Measurements from ENCODE around the gene SEC23IP.
"Not testable (repeated sequence)": the region's sequence is repeated elsewhere in the genome, so short reads cannot be mapped to it uniquely, and the experiment has no call there.

The SEC23IP gene

GRCh38 chr10:119883901-119884611 lies 8.5 kb upstream of the SEC23IP start:
- DNase-seq = not testable (repeated sequence)

DNA sequence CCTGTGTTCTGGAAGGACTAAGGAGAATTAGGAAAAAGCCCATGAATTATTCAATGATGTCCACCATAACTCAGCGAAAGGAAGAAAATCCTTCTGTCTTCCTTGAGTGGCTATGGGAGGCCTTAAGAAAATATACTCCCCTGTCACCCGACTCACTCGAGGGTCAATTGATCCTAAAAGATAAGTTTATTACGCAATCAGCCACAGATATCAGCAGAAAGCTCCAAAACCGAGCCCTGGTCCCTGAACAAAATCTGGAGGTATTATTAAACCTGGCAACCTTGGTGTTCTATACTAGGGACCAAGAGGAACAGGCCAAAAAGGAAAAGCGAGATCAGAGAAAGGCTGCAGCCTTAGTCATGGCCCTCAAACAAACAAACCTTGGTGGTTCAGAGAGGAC lies 6.5 kb upstream of the SEC23IP start:
- DNase-seq = not testable (repeated sequence)

- DNase-seq = not testable (repeated sequence)
These were observed 3.8 kb upstream of the SEC23IP start for GRCh38 chr10:119888715-119889114.

DNA sequence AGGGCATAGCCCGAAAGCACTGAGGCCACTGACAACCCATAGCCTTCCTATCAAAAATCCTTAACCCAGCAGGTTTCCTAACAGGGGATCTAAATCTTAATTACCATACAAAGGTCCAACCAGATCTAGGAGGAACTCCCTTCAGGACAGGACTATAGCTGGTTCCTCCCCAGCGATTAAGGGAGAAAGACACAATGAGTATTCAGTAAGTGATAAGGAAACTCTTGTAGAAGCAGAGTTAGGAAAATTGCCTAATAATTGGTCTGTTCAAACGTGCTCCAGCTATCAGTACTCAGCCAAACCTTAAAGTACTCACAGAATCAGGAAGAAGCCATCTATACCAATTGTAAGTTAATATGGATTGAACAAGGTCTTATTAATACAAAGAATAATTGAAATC lies 3.3 kb upstream of the SEC23IP start:
- DNase-seq = not testable (repeated sequence)

DNA sequence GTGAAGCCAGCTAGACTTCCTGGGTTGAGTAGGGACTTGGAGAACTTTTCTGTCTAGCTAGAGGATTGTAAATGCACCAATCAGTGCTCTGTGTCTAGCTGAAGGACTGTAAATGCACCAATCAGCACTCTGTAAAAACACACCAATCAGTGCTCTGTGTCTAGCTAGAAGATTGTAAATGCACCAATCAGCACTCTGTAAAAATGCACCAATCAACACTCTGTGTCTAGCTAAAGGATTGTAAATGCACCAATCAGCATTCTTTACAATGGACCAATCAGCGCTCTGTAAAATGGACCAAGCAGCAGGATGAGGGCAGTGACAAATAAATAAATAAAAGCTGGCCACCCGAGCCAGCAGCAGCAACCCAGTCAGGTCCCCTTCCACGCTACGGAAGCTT lies 2.2 kb upstream of the SEC23IP start:
- DNase-seq = not testable (repeated sequence)

DNA sequence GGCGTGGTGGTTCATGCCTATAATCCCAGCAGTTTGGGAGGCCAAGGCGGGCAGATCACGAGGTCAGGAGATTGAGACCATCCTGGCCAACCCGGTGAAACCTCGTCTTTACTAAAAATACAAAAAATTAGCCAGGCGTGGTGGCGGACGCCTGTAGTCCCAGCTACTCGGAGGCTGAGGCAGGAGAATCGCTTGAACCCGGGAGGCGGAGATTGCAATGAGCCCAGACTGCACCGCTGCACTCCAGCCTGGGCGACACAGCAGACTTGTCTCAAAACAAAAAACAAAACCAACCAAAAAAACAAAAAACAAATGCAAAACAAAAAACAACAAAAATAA lies 712 bp upstream of the SEC23IP start:
- DNase-seq = not testable (repeated sequence)

- DNase-seq = no peak
These were observed 544 bp downstream of the SEC23IP start for GRCh38 chr10:119893074-119893473.

GRCh38 chr10:119893845-119894427 lies 1.4 kb downstream of the SEC23IP start:
- DNase-seq = no peak

DNA sequence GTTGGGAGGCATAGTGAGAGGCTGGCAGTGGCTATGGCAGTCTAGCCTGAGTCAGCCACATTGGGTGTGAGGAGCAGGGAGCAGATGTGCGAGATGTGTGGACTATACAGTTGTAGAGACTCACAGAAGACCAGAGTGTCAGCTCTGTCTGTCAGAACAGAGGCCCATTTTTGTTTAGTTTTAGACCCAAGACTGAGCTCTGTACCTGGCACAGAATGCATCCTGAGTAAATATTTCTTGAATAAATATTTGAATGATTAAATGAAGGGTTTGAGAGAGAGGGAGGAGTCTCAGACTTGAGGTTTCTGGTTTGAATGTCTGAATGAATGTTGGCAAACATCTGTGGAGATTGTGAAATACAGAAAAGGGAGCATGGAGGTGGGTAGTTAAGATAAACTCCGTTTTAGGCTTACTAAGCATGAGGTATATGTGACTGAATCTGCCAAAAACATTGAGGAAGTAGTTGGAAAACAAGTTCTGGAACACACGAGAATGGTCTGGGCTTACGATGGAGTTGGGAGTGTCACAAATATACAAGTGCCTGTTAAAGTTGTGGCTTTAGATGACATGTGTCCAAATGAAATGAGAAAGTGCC lies 3.6 kb downstream of the SEC23IP start:
- no peak for DNase-seq

GRCh38 chr10:119896937-119897770 lies 4.6 kb downstream of the SEC23IP start:
- no peak for DNase-seq

DNA sequence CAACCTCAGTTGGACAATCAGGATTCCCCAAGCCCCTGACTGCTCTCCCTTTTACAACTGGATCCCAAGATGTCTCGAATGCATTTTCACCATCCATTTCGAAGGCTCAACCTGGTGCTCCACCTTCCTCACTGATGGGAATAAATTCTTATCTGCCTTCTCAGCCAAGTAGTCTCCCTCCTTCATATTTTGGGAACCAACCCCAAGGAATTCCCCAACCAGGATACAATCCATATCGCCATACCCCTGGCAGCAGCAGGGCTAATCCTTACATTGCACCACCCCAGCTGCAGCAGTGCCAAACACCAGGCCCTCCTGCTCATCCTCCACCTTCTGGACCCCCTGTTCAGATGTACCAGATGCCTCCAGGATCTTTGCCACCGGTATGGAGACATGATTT lies 6.0 kb downstream of the SEC23IP start:
- DNase-seq = no peak

GRCh38 chr10:119903946-119904666 lies 11.6 kb downstream of the SEC23IP start:
- DNase-seq = no peak

DNA sequence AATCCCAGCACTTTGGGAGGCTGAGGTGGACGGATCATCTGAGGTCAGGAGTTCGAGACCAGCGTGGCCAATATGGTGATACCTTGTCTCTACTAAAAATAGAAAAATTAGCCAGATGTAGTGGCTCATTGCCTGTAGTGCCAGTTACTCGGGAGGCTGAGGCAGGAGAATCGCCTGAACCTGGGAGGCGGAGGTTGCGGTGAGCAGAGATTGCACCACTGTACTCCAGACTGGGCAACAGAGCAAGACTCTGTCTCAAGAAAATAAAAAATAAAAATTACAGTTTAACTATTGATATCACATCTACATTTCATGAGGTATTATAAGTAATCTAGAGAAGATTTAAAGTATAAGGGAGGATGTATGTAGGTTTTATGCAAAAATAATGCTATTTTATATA lies 15.2 kb downstream of the SEC23IP start:
- DNase-seq = not testable (repeated sequence)

DNA sequence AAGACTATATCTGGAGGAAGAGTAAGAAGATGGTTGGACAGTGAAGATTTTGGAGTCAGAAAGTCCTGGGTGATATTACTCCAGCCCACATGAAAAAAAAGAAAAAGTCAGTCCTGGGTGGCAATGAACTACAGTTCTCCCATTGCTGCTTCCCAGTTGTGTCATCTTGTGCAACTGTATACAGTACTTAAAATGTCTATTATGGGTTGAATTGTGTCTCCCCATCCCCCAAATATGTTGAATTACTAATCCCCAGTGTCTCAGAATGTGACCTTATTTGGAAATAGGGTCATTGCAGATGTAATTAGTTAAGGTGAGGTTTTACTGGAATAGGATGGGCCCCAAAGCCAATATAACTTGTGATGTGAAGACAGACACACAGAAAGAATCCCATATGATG lies 15.6 kb downstream of the SEC23IP start:
- DNase-seq = no peak

- no peak for DNase-seq
These were observed 18.2 kb downstream of the SEC23IP start for GRCh38 chr10:119910689-119911088.

DNA sequence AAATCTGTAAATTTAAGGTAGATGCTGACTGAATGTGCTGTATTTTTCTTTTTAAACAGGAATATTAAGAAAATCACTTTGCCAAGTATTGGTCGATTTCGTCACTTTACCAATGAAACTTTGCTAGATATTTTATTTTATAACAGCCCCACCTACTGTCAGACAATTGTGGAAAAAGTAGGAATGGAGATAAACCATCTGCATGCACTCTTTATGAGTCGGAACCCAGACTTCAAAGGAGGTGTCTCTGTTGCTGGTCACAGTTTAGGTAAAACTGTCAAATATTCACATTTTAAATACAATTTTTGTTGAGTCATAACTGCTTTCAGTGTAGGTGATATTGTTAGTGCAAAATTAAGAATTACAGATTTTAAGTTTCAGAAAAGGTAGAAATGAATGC lies 25.2 kb downstream of the SEC23IP start:
- DNase-seq = no peak

- DNase-seq = no peak
These were observed 26.7 kb downstream of the SEC23IP start for GRCh38 chr10:119919271-119919670.

DNA sequence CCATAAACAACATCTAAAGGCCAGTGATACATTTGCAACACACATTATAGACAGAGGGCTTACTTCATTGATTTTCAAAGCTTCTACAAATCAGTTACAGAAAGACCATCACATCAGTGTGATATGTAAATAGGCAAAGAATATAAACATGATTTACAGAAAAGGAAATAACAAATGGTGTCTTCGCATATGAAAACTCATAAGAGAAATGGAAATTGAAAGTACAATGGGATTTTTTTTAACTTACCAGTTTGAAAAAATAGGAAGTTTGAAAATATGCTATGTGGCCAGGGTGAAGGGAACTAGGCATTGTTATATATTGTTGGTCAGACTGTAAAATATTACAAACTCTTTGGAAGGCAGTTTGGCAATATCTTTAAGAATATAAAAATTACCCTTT lies 27.3 kb downstream of the SEC23IP start:
- DNase-seq = no peak

- no peak for DNase-seq
These were observed 35.9 kb downstream of the SEC23IP start for GRCh38 chr10:119928411-119928810.

DNA sequence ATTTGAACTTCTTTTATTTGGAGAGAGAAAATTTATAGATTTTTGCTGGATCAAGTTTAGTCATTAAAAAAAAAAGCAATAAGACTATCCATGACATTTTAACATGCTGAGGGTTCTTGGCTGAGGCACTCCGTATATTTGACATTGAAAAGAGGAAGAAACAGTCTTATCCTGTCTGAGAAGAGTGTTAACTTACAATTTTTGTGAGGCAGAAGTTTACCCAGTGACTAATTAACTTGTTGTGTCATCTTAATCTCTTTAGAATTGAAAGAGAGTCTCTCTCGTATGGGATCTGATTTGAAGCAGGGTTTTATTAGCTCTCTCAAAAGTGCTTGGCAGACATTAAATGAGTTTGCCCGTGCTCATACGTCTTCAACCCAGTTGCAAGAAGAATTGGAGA lies 39.3 kb downstream of the SEC23IP start:
- no peak for DNase-seq

DNA sequence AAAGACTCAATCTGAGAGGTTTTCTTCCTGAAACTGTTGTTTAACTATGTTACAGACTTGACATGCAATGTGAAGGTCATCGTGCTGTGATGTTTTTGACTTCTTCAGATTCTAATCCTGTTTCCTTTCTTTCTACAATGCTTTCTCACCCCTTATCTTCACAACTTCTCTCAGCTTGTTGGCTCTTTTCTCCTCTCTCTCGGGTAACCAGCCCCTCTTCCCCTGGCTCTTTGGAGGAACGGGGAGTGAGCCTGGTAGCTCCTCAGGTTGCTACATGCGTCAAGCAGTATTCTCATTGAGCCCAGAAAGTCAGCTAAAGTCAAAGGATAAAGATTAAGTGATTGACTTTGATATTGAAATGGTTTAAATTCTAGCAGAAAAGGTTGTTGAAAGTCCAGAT lies 40.1 kb downstream of the SEC23IP start:
- no peak for DNase-seq

DNA sequence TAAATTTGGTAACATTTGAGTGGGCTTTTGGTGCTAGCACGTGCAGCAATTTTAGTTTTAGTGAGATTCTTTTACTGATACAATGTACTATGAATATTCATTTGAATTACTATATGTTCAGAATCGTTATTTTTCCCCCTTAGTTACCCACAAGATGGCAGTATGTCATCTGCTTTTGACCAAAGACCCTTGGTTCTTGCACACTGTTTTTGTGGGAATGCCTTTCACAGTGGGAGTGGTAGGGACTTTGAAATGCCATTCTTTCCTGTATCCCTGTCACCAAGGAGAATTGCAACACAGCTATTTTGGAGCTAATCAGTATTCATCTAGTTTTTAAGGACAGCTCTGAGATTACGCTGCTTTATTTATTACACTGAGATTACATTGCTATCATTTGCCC lies 40.6 kb downstream of the SEC23IP start:
- DNase-seq = no peak

- no peak for DNase-seq
These were observed 48.0 kb downstream of the SEC23IP start for GRCh38 chr10:119940487-119940886.
